GM12872 (cell line): ENCODE data around the gene OXSR1.

Experiments
- CTCF ChIP-seq: IDR thresholded peaks from 3 replicates; pipeline ENCODE4 v1.5.1; 2011; ENCODE audit warnings: low read depth, mild to moderate bottlenecking, low read length, moderate library complexity; ENCODE audit not compliant: insufficient read depth

The OXSR1 gene

GRCh38 chr3:38275658-38276057 is 110.3 kb downstream of the OXSR1 start:
- no peak for TF ChIP-seq CTCF

- no peak for TF ChIP-seq CTCF
Measured at GRCh38 chr3:38276081-38276916, 111.0 kb downstream of the OXSR1 start.

GRCh38 chr3:38276917-38277630 is 111.7 kb downstream of the OXSR1 start:
- no peak for TF ChIP-seq CTCF

- TF ChIP-seq CTCF = no peak
Measured at GRCh38 chr3:38278841-38279240, 113.5 kb downstream of the OXSR1 start.

- TF ChIP-seq CTCF = peak; percentile 42
Measured at GRCh38 chr3:38281895-38282686, 116.8 kb downstream of the OXSR1 start, which contains the start of gene SLC22A14. Gene SLC22A14 (plus strand): TSS chr3:38282294. CDS start chr3:38306027, 23,733 bp downstream.

- TF ChIP-seq CTCF = no peak
Measured at GRCh38 chr3:38283810-38284755, 118.7 kb downstream of the OXSR1 start.
